Measurements from ENCODE around the gene CRACDL.

GRCh38 chr2:98826856-98827255 is 109.2 kb downstream of the CRACDL start:
- TF ChIP-seq CTCF (IDR thresholded peaks at IDR 0.05; ENCODE audit: extremely low read depth in 1 of 2, insufficient read depth in 1 of 2, low read depth in 1 of 2, low read length in 2 of 2) (no peak), POLR2AphosphoS5 (IDR thresholded peaks at IDR 0.05; ENCODE audit: insufficient read depth, low read depth, low read length) (no peak), POLR2A (IDR thresholded peaks at IDR 0.05; ENCODE audit: low read depth, low read length) (no peak), EZH2 (IDR thresholded peaks at IDR 0.05; ENCODE audit: borderline replicate concordance, low read depth, low read length, severe bottlenecking) (no peak)
